K562 (cell line): ENCODE results near the gene ACKR1. TPM values are rescaled to one million over a fixed set of nuclear protein-coding genes. Genes with fewer than 3 reads are reported as not detected.

Experiments
- ATAC-seq: fragments of 200-7000 bp; cut with Tn5 transposase; 3 replicates; pipeline ENCODE4 v1.9.1; 2020; ENCODE audit warnings: moderate library complexity
- BruUV-seq: library from RNA; stranded (reverse); fragments of 400-500 nt; replicated peaks from 2 replicates; lab custom pipeline; 2021; lab: Mats Ljungman, UMichigan
- CTCF ChIA-PET: fragments of 300-600 bp; formaldehyde crosslinking; extraction: SDS; loops from one replicate; lab custom pipeline; 2021; ENCODE audit warnings: low intra/inter-chr PET ratio; lab: Yijun Ruan, JAX
- POLR2A ChIA-PET: fragments of 300-600, 350-650 bp; sonication (Branson Sonifier 250); formaldehyde crosslinking; extraction: SDS; loops from one replicate; lab custom pipeline; 2021; ENCODE audit warnings: antibody characterized with exemption, inconsistent platforms; lab: Yijun Ruan, JAX
- DNase-seq, 4 experiments: peaks; one replicate each; pipeline versions ENCODE4 v3.0.0 to v3.0.0-alpha.2; 2011 to 2018; ENCODE audit warnings: low spot score in 3 of 4, mixed read lengths in 3 of 4; ENCODE audit errors: extremely low read depth in 1 of 4
- FAIRE-seq: peaks from 2 replicates; lab custom pipeline; 2011; peaks lifted over from hg19 to GRCh38; lab: Jason Lieb, UNC
- H2AFZ ChIP-seq: 2 replicates; pipeline ENCODE4 v1.6.0; 2011; ENCODE audit warnings: low read depth, low read length, control low read depth, inconsistent platforms
- H3K27ac ChIP-seq: fragments of 200-600 bp; 3 replicates; pipeline ENCODE4 v1.8.0; 2011; ENCODE audit warnings: low read depth, mild to moderate bottlenecking, control low read depth, inconsistent platforms, low read length, moderate library complexity, mixed read lengths; ENCODE audit errors: extremely low read depth
- H3K27me3 ChIP-seq, 2 experiments: fragments of 300-600 bp in 1 of 2; 2 replicates in 1 of 2; 3 replicates in 1 of 2; pipeline versions ENCODE4 v1.6.0 to v1.8.0; 2011; ENCODE audit warnings: inconsistent platforms in 2 of 2, low read length in 2 of 2, mild to moderate bottlenecking in 1 of 2, mixed read lengths in 1 of 2, moderate library complexity in 1 of 2; ENCODE audit not compliant: control insufficient read depth in 2 of 2, insufficient read depth in 2 of 2
- H3K36me3 ChIP-seq: fragments of 300-600 bp; 3 replicates; pipeline ENCODE4 v1.8.0; 2011; ENCODE audit warnings: mild to moderate bottlenecking, low read length, inconsistent platforms; ENCODE audit not compliant: control insufficient read depth, insufficient read depth
- H3K4me1 ChIP-seq, 2 experiments: fragments of 200-600 bp in 1 of 2; replicated peaks in 1 of 2; 2 replicates in 1 of 2; 3 replicates in 1 of 2; pipeline versions ENCODE4 v1.5.1 to v1.8.0; 2011; ENCODE audit warnings: inconsistent platforms in 2 of 2, low read length in 2 of 2, mild to moderate bottlenecking in 1 of 2, mixed read lengths in 1 of 2, moderate library complexity in 1 of 2; ENCODE audit not compliant: control insufficient read depth in 2 of 2, insufficient read depth in 2 of 2
- H3K4me2 ChIP-seq: 2 replicates; pipeline ENCODE4 v1.6.1; 2011; ENCODE audit warnings: low read length, control low read depth, inconsistent platforms, mixed read lengths; ENCODE audit not compliant: insufficient read depth
- H3K4me3 ChIP-seq: fragments of 200-600 bp; sonication (generic), shearing (Covaris generic); 2 replicates; pipeline ENCODE4 v1.5.1; 2016; ENCODE audit warnings: control low read depth, inconsistent platforms
- H3K79me2 ChIP-seq: fragments of 200-600 bp; 3 replicates; pipeline ENCODE4 v1.8.0; 2011; ENCODE audit warnings: low read length, inconsistent platforms; ENCODE audit not compliant: control insufficient read depth, insufficient read depth
- H3K9ac ChIP-seq, 2 experiments: 2 replicates each; pipeline versions ENCODE4 v1.6.0 to v1.6.1; 2011; ENCODE audit warnings: low read depth in 2 of 2, low read length in 2 of 2, control low read depth in 1 of 2, inconsistent platforms in 1 of 2, mild to moderate bottlenecking in 1 of 2, mixed read lengths in 1 of 2; ENCODE audit not compliant: insufficient read depth in 1 of 2
- H3K9me1 ChIP-seq: one replicate; pipeline ENCODE4 v1.6.0; 2011; ENCODE audit warnings: inconsistent platforms, mild to moderate bottlenecking, low read length, moderate library complexity; ENCODE audit not compliant: control insufficient read depth, insufficient read depth
- H3K9me3 ChIP-seq: replicated peaks from 2 replicates; pipeline ENCODE4 v1.5.1; 2011; ENCODE audit warnings: low read depth, low read length, inconsistent platforms; ENCODE audit not compliant: control insufficient read depth, insufficient read depth
- H4K20me1 ChIP-seq: replicated peaks from 2 replicates; pipeline ENCODE4 v1.6.1; 2011; ENCODE audit warnings: low read length, inconsistent platforms, mixed read lengths; ENCODE audit not compliant: control insufficient read depth, insufficient read depth
- BRCA1 ChIP-seq, 2 experiments: fragments of 450-650 bp in 1 of 2; sonication (generic) in 1 of 2; formaldehyde crosslinking in 1 of 2; IDR thresholded peaks; 2 replicates each; pipeline versions ENCODE4 v1.5.0 to v1.6.1; 2017 to 2020; ENCODE audit warnings: mild to moderate bottlenecking in 1 of 2, missing genetic modification reagents in 1 of 2
- CREBBP ChIP-seq: IDR thresholded peaks from one replicate; pipeline ENCODE4 v1.6.1; 2012; ENCODE audit warnings: low read depth, mild to moderate bottlenecking, control low read depth, inconsistent platforms, low read length
- MED1 ChIP-seq: sonication (generic); formaldehyde crosslinking; IDR thresholded peaks from 2 replicates; pipeline ENCODE4 v1.8.1; 2023; ENCODE audit warnings: missing genetic modification reagents, borderline replicate concordance
- MEF2D ChIP-seq: conservative IDR thresholded peaks from 2 replicates; pipeline ENCODE4 v1.6.1; 2016; ENCODE audit warnings: low read depth, missing genetic modification characterization, missing compliant biosample characterization
- MYC ChIP-seq, 2 experiments: fragments of 250-450 bp in 1 of 2; sonication (Bioruptor Pico) in 1 of 2; IDR thresholded peaks; 2 replicates each; pipeline versions ENCODE4 v1.5.1 to v1.6.1; 2012 to 2021; ENCODE audit warnings: low read depth in 2 of 2, borderline replicate concordance in 1 of 2, improper control_type of control experiment in 1 of 2, low read length in 1 of 2, mild to moderate bottlenecking in 1 of 2, moderate library complexity in 1 of 2
- NKRF ChIP-seq: fragments of 450-650 bp; IDR thresholded peaks from 2 replicates; pipeline ENCODE4 v1.6.1; 2016; ENCODE audit warnings: borderline replicate concordance
- NR0B1 ChIP-seq: fragments of 450-650 bp; IDR thresholded peaks from one replicate; pipeline ENCODE4 v1.6.1; 2018; ENCODE audit warnings: mild to moderate bottlenecking, moderate library complexity; ENCODE audit not compliant: partially characterized antibody
- ZNF398 ChIP-seq: fragments of 250-450 bp; sonication (Bioruptor Pico); IDR thresholded peaks from 2 replicates; pipeline ENCODE4 v1.8.0; 2021; ENCODE audit warnings: moderate library complexity, mild to moderate bottlenecking, inconsistent platforms
- WGBS: fragments of 100-300 bp; shearing (Covaris generic); methylation state at CpG from one replicate; pipeline ENCODE4 v1.1.6; 2016; ENCODE audit warnings: low coverage, mixed read lengths; ENCODE audit not compliant: insufficient coverage; ENCODE audit errors: missing lambda C conversion rate; 5-methylcytosine and 5-hydroxymethylcytosine counted together
- in situ Hi-C: fragments of 300-500 bp; cut with MboI; formaldehyde crosslinking; loops from 4 replicates; pipeline ENCODE4 v1.15.0; 2018; ENCODE audit warnings: inconsistent platforms, mixed read lengths
- intact Hi-C: fragments of 100-400 bp; cut with micrococcal nuclease; formaldehyde crosslinking; loops from 2 replicates; pipeline ENCODE4 v1.14.2; 2022
- polyA plus RNA-seq, 8 experiments: library from polyadenylated mRNA; depleted of rRNA in 4 of 8; stranded (reverse) in 5 of 8; unstranded in 3 of 8; fragments of >200 nt; fragmentation: Nextera tagmentation in 2 of 8; fragmentation: Illumina TruSeq in 1 of 8; extraction: Ambion mirVana in 2 of 8; extraction: Trizol in 1 of 8; gene quantifications; 2 replicates each; pipeline versions ENCODE4 v1.2.1 to v1.2.3, GENCODE V29; 2011 to 2014; ENCODE audit warnings: inconsistent platforms in 1 of 8, missing spikeins in 1 of 8
- total RNA-seq, 7 experiments: library from RNA; depleted of rRNA in 6 of 7; stranded (reverse); fragments of >200 nt in 6 of 7; fragmentation: Illumina TruSeq in 2 of 7; extraction: Trizol in 2 of 7; gene quantifications; 2 replicates each; pipeline versions ENCODE4 v1.2.1 to v1.2.3, GENCODE V29; 2011 to 2021; ENCODE audit warnings: low replicate concordance in 1 of 7

ACKR1 gene
- total and polyA plus RNA-seq, 9 of the 15 experiments (the other 6 are each of a cell fraction or from before 2014, with no cell fraction given) = 0.07 to 0.64 (median 0.18) TPM

GRCh38 chr1:159209061-159209460 is 4.4 kb downstream of the ACKR1 start:
- intact Hi-C loops (no loop called here), in situ Hi-C loops (no loop called here)
- 0% methylated on average over 7 of the region's 7 CpGs for WGBS
- Histone ChIP-seq H3K36me3 (no peaks in the 10 kb centered on the region), H3K9me3 (no peaks in the 10 kb centered on the region), H3K27me3 (peaks cover 0 to 5% of the 10 kb centered on the region in 2 experiments; a peak in 1 of 5 replicates), H3K79me2 (no peaks in the 10 kb centered on the region), H3K9me1 (no peaks in the 10 kb centered on the region), H4K20me1 (no peaks in the 10 kb centered on the region), H2AFZ (no peak overlapping the region), H3K9ac (no peak overlapping the region), H3K27ac (no peak overlapping the region), H3K4me1 (peaks cover 13 to 17% of the 10 kb centered on the region in 2 experiments; a peak in 4 of 5 replicates), H3K4me2 (no peak overlapping the region), H3K4me3 (no peak overlapping the region)
- CTCF ChIA-PET = interaction anchor here (0.7 to 6.1 kb wide), 3 partner anchors 9 to 49 kb away, joined by 3 to 90 read pairs (median 3); no protein-coding TSS in a partner anchor
- TF ChIP-seq CREBBP (no peak), MEF2D (tag) (no peak), NKRF (no peak), NR0B1 (no peak), BRCA1 (IDR thresholded peaks at IDR 0.05) (no peak), BRCA1 (CRISPR knock-in tag; IDR thresholded peaks at IDR 0.05) (no peak), ZNF398 (no peak), MYC (IDR thresholded peaks at IDR 0.05; ENCODE audit: low read depth, low read length) (no peak), MYC (CRISPR knock-in tag; IDR thresholded peaks at IDR 0.05; ENCODE audit: borderline replicate concordance, low read depth) (no peak), MED1 (no peak)
- no peak for DNase-seq
- no TSS peak for BruUV-seq
- ATAC-seq = no peak
- no peak for FAIRE-seq
- POLR2A ChIA-PET = interaction anchor here (0.6 kb wide), 1 partner anchor 817 kb away, joined by 4 read pairs; no protein-coding TSS in a partner anchor
